Activated naive CD4-positive, alpha-beta T cell treated with anti-CD3 and anti-CD28 coated beads, Interleukin-2, amount 50 U/mL, for 16 hours (primary cell): ENCODE results near the gene PLAAT4.

Experiments used
- DNase-seq: peaks from one replicate; pipeline ENCODE4 v3.0.0-alpha.2; 2020

The PLAAT4 gene, protein sequence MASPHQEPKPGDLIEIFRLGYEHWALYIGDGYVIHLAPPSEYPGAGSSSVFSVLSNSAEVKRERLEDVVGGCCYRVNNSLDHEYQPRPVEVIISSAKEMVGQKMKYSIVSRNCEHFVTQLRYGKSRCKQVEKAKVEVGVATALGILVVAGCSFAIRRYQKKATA

DNA sequence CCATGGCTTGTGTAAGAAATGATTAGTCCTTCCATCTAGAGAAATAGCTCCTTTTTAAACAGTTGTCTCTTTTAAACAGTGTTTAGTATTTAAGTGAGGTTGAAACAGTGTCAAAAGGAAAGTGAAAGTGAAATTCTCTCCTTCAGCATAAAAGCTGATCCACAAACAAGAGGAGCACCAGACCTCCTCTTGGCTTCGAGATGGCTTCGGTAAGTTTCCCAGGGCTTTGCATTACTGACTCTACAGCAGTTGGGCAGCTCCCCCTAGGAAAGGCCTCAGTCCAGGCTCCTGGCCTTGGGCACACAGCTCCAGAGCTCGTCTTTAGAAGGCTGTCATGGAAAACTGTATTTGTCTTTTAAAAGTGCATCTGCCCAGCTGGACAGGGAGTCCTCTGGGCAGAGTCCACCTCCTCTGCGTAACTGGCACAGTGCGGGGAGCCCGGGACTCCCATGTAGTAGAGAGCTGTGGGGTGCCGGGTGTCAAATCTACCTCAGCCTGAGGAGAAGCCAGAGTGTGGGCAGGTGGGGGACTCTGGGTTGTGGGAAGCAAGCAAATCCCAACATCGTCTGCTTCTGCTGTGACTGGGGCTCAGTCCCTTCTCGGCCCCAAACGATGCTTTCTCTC, at the start of gene PLAAT4:
TSS of gene PLAAT4 (plus strand) at position 140 of the 624 bp plus-strand sequence. CDS start at position 201, 61 bp downstream.
- DNase-seq, result no peak

DNA sequence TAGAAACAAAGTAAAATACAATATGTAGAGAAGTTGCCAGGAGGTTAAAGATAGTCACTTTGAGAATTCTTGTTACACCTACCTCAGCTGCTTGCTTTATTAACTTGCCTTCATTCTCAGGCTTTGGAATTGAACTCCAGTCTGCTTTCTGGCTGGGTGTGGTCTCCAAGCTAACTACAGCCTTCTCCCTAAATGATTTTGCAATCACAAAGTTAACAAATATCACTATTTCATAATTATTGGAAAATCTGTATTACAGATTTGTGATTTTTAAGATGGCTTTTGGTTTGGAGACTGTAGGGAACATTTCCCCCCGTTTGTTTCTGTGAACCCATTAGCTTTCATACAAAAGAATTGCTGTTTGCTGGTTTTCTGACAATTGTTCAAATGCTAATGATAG, 47.8 kb upstream of the PLAAT4 start:
- no peak for DNase-seq

DNA sequence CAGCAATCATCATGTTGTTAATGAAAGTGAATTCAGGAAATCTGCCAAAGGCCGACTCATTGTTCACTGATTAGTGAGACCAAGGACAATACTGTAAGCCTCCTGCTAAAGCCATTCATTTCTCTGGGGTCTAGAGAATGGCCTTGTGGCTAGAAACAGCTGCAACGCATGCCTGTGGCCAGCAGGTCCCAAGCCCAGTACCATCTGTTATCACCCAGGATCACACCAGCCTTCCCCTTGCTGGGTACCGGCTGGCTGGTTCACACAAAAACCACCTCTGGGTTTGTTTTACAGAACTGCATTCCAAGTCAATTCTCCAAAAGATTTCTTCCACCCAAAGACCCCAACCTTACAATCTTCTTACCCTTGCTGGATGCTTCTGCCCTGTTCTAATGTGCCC, 46.7 kb upstream of the PLAAT4 start:
- DNase-seq, result no peak

DNA sequence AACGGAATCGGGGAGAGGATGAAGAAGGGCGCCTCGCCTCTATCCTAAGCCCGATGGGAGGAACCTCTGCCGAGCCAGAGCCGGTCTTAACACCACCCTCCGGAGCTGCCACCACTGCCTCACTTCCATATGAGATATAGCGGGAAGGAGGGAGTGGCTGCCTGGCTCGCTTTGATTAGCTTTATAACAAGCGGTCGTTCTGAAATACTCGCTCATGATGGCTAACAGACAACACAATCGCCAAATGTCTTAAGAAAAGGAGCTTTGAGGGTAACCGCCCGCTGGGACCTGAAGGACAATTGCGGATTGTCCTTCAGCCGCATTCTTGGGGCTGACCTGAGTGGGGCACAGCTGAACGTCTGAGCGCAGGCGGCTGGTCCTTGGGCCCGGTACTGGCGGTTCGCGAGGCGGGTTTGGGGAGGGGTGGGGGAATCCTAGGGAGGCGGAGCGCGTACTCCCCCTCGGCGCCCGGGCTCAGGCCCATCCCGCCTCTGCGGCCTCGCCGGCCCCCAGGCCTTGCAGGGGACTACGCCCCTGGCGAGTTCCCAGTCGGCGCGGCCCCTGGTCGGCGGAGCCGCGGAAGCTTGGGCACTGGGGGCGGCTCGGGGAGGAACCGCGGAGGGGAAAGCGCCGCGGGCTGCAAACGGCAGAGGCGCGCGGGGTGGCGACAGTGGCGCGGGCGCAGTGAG, 45.9 kb upstream of the PLAAT4 start, which contains the start of gene PLAAT5:
TSS of gene PLAAT5 (minus strand) at position 617 of the 689 bp plus-strand sequence. CDS start at position 484, 133 bp downstream.
- peak; percentile 23 for DNase-seq

DNA sequence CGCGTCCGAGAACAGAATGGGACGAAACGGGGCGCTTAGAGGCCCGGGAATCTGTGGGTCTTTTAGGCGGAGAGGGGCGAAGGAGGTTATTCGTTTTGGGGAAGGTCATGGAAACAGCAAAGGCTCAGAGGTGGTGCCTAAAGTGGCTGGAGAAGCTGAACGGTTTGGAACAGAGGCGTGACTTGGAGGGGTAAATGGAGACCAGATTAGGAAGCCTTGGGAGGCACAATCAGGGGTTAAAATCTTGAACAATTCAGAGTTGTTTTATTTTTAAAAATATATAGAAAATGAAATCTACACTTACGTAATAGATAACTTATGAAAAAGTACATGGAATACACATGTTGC, 45.4 kb upstream of the PLAAT4 start:
- no peak for DNase-seq

DNA sequence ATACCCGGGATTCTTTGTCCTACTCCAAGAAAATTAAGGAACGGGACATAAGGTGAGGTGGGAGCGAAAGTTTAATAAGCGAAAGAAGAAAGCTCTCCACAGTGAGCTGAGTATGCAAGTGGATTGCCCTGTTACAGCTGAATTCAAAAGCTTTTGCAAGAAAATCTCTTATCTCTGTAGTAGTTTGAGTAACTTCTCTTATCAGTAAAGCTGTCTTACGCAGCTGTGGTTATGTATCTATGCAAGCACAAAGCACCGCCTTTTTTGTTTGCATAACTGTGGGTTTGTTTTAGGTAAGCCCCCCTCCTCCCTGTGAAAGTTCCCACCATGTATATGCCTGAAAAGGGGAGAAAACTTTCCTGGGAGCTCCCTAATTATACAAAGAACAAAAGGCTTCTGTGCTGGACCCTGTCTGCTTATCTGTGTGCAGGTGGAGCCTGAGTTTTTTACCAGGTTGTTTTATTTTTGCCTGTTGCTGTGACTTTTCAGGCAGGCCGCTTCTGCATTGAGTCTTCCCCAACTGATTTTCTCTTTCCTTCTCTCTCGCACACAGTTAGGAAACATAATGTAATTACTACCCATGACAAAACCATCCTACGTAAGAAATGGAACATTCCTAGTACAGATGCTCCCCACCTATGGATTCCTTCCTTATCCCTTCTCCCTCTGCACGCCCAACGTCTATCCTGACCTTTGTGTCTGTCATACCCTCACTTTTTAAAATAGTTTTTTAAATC, 44.8 kb upstream of the PLAAT4 start:
- no peak for DNase-seq

DNA sequence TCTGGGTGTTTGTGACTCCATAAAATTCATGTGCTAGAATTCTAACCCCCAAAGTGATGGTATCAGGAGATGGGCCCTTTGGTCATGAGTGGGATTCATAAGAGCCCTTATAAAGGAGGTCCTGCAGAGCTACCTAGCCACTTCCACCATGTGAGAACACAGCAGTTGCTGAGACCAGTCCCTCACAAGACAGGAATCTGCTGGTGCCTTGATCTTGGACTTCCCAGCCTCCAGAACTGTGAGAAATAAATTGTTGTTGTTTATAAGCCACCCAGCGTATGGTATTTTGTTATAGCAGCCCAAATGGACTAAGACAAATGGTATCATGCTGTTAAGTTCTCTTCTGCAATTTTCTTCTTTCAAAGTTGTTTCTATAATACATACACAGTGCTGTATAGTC, 44.2 kb upstream of the PLAAT4 start:
- no peak for DNase-seq

DNA sequence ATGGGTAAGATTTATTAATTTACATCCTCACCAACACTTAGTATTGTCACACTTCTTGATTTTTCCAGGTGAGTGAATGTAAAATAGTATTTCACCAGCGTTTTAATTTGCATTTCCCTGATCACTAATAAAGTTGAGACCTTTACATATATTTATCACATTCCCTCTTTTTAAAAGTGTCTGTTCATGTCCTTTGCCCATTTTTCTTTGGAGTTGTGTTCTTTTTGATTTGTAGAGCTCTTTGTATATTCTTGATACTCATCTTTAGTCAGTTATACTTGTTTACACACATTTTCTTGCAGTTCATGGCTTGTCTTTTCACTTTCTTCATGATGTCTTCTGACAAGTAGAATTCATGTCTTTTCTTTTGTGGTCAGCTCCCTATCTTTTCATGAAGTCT, 43.5 kb upstream of the PLAAT4 start:
- no peak for DNase-seq

DNA sequence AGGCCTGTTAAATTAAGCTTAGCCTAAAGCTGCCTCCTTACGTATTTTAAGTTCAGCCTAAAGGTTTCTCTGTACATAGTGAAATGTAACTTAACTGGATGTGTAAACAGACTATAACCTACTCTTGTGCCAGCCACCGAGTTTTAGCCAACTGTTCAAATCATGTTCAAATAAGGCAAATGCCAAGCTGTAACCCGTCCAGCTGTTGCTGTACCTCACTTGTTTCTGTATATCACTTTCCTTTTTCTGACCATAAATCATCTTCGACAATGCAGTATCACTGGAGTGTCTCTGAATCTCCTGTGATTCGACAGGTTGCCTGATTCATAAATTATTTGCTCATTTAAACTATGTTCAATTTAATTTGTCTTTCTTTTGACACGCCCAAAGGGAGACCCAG, 41.6 kb upstream of the PLAAT4 start:
- no peak for DNase-seq

DNA sequence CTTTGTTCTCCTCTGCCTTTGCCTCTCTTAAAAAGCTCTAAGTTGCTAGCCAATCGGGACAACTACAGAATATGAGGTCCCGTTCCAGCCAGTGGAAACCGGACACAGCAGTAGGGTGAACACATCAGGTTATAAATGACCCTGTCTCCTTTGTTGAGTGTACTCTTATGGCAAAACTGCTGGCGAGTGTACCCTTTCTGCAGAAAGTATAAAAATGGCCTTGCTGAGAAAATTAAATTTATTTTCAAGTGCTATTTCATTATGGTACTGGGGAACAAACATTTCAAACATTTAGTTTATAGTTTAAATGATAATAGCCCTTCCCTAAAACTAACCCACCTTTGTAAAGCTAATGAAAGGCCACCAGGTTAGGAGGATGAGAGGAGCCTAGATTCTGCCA, 36.7 kb upstream of the PLAAT4 start:
- no peak for DNase-seq

DNA sequence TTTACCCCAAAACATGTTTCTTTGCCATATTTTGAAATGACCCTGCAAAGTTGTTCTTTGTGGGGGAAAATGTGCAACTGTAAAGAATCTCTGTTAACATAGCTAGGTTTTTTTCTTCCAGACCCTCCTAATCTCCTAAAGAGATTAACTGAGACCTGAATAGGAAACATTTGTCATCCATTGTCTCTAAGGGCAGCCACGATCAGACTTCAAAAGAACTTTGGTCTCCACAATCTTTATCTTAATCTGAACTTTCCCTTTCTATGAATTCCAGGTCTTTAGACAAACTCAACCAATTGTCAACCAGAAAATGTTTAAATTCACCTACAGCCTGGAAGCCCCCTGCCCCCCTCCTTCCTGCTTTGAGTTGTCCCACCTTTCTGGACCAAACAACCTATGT, 35.4 kb upstream of the PLAAT4 start:
- DNase-seq, result no peak

DNA sequence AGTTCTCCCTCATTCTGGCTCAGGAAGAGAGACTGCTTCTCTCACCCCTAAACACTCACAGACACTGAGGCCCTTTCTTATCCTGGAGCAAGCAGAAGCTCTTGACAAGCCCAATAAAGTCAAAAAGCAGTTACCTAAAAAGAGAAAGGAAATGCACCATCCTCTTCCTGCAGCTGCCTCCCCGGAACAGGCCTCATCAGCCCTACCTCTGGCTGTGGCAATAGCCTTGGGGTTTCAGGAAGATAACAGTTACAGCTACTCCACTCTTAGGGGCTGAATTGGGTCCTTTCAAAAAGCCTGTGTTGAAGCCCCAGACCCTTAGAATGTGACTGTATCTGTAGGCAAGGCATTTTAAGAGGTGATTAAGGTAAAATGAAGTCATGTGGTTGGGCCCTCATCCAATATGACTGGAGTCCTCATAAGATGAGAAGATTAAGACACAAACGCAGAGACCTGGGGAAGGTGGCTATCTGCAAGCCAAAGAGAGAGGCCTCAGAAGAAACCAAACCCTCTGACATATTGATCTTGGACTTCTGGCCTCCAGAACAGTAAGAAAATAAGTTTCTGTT, 34.3 kb upstream of the PLAAT4 start:
- no peak for DNase-seq

DNA sequence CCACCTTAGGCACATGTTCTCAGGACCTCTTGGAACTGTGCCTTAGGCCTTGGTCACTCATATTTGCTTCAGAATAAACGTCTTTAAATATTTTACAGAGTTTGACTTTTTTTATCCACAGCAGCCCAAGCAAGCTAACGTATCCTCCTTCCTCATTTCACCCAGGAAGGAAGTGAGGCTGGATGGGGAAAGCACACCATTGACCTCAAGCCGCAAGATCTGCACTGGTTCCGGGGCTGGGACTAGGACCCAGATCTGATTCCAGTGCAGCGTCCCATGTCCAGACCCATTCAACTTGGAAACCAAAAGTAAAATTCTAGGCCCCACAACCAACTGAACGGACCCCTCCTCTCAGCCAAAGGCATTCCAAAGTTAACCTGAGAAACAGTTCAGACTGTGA, 33.1 kb upstream of the PLAAT4 start:
- DNase-seq, result no peak

DNA sequence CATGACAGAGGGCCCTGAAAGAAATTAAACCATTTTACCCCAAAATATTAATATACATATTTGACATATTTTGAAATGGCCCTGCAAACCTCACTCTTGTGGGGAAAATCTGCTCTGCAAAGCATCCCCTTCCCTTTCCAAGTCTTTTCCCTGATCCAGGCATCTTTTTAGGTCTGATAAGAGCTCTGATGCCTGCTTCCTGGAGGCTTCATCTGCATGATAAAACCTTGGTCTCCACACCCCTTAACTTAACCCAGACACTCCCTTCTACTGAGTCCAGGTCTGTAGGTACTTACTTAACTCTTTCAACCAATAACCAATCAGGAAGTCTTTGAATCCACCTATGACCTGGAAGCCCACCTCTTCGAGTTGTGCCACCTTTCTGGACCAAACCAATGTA, 32.6 kb upstream of the PLAAT4 start:
- DNase-seq, result no peak

DNA sequence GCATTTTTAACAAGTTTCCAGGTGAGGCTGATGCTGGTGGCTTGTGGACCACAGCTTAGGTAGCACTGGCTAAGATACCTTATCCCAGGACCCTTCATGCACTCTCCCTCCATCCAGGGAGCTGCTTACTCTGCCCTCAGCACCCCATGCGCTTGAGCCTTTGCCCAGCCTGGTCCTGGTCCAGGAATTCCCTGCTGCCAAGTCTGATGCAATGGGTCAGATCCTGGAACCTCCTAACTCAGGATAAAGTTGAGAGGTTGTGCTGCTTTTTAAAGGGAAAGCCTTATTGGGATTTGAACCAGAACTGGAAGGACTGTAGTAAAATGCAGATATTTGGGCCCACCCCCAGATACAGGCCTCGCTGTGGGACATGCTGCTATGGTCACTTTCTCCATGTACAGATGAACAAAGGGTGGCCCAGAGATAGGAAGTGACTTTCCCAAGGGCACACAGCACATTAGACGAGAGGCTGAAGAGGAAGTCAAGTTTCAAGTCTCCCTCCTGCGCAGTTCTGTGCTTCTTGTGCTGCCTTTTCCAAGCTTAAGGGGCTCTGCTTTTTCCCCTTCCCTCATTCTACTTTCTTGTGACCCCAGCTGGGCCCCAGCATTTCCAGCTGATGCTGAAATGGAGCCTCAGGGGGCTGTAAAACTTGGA, 31.5 kb upstream of the PLAAT4 start:
- DNase-seq, result no peak

DNA sequence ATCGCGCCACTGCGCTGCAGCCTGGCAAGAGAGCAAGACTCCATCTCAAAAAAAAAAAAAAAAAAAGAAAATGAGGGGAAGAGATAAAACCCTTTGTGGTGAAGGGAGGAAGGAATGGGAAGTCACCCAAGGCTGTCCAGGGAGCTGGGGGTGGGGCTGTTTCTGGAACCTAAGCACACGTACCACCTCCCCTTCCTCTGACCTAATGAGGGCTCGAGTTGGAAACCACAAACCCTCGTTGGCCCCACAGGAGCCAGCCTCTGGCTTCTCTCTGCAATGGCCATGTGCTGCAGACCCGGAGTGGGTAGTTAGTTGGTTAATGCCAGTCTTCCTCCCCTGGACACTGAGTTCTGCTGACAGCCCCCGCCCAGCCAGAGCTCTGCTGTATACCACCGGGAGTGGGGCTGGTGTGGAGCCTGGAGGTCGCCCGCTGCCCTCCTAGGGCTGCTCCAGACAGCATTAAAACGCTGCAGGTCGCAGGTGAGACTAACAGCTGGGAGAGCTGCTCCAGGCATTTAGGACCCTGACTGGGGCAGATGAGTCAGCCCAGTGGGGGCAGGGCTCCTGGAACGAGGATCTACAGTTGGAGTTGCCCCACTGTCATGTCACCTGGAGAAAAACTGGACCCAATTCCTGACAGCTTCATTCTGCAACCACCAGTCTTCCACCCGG, 30.6 kb upstream of the PLAAT4 start, which contains the start of gene LGALS12:
TSS of gene LGALS12 (plus strand) at position 228 of the 672 bp plus-strand sequence. CDS start at position 603, 375 bp downstream.
- DNase-seq, result no peak

DNA sequence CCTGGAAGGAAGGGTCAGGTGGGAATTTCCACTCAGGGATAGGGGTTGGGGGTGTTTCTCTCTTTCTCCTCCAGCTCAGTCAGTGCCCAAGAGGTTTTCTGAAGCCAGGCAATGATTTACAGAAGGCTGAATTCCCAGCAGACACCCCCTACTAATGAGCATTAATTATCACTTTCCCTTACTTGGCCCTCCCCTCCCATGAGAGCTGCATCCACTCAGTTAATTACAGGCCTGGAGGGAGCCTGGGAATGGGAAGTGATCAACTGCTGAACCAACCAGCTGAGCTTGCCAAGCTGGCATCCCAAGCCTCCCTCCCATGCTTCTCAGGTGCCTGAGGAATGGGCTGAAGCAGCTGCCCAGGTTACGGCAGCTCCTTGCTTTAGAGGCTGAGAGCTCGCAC, 29.7 kb upstream of the PLAAT4 start:
- no peak for DNase-seq

DNA sequence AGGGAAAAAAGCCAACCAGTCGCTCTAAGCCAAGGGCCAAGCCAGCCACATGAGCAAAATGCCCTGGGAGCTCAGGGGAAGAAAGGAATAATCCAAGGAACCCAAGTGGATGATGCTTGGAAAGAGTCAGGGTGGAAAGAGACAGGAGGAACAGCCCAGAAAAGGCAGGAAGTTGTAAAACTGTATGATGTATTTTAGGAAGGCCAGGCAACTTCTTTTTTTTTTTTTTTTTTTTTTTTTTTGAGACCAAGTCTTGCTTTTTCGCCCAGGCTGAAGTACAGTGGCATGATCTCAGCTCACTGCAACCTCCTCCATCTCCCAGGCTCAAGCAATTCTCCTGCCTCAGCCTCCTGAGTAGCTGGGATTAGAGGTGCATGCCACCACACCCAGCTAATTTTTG, 29.1 kb upstream of the PLAAT4 start:
- DNase-seq, result no peak

DNA sequence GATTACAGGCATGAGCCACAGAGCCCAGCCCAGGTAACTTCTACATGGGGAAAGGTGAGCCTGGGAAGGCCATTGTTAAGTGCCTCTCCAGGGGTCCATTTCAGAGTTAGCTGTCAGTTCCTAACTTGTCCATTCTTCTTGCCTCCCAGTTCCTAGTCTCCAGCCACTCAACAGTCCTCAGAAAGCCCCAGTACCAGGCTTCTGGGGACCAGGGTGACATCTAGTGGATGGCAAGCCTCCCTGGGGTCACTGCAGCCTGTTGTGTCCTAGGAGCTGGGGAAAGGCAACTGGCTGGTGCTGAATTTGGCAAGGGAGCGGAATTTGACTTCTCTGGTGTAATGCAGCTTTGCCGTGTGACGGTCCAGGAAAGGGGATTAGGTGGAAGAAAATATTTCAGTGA, 28.6 kb upstream of the PLAAT4 start:
- DNase-seq, result no peak

DNA sequence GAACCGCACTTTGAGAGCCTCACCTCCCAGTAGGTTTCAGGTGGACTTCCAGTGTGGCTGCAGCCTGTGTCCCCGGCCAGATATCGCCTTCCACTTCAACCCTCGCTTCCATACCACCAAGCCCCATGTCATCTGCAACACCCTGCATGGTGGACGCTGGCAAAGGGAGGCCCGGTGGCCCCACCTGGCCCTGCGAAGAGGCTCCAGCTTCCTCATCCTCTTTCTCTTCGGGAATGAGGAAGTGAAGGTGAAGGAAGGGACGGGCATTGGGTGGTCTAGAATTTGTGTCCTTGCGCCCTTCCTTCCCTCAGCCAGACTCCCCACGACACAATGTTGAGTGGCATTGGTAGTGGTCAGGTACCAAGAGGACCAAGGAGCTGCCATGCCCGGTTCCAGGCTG, 27.9 kb upstream of the PLAAT4 start:
- DNase-seq, result no peak

DNA sequence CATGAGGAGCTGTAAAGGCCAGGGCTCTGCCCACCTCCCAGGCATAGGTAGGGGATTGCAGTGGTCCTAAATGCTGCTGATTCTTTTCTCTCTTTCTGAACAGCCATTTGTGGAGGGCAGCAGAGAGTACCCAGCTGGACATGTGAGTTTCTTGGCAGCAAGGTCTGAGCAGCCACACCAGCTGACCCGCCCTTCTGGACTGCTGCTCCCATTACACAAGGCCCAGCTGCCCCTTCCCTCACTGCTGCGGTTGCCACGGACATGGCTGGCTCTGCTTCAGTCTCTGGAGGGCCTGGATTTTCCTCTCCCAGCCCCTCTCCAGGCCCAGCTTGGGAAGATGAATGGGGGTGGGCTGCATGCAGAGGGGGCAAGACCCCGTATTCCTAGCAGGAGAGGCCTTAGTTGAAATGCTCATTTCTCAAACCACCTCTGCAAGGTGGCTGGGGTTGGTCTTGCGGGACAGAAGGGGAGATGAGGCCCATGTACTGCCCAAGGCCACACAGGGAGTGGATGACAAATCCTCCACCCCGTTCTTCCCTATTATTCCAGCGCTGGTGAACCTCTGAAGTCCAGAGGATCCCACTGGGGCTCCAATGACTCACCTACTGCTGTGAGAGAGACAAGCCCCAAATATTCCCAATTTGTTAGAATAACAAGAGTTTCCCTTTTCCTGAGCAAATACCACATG, 26.1 kb upstream of the PLAAT4 start:
- DNase-seq, result no peak
